HG02610 (cell line): ENCODE data around the gene ACAD10.

ENCODE experiments used
- ATAC-seq: cut with Tn5 transposase; IDR thresholded peaks from one replicate; pipeline ENCODE4 v1.9.1; 2021; ENCODE audit warnings: mild to moderate bottlenecking, moderate library complexity; ENCODE audit not compliant: unreplicated experiment

The ACAD10 gene

DNA sequence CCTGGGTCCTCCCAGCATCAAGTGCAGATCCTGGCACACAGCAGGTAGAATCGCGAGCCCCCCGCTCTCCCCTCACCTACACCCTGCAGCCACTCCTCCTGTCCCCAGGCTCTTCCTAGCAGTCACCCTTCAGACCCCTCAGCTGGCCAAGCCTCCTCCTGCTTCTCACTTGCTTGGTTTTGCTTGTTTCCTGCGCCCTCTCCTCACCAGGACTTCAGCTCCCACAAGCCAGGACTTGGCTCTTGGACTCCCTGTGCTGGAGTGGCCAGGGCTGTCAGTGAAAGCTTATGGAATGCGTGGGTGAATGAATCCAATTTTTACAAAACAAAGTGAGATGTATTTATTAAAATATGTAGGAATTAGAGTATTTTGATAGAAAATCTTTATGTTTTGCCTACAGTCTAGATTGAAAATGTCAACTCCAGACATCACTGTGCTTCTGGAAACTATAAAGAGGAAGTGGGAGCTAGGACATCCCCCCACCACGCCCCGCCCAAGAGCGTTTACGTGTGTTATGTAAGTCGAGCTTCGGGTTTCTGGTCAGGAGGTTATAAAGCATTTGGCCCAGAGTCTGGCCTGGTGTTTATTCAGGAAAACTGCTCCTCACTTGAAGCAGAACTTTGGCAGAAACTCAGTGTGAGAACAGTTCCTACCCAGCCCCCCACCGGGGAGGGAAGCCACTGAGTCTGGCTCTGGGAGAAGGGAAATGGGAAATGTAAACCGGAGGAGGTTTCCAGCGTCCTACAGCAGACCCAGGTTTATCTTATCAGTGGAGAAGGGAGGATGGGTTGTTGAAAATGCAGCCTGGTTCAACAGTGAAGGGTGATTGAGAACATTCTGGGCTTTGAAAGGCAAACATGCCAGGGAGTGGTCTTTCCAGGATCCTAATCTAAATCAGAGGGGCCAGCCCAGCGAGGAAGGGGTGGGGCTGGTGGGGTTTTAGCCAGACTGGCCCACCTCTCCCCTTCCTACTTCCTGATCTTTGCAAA is 89.6 kb downstream of the ACAD10 start:
- peak; percentile 61 for ATAC-seq

DNA sequence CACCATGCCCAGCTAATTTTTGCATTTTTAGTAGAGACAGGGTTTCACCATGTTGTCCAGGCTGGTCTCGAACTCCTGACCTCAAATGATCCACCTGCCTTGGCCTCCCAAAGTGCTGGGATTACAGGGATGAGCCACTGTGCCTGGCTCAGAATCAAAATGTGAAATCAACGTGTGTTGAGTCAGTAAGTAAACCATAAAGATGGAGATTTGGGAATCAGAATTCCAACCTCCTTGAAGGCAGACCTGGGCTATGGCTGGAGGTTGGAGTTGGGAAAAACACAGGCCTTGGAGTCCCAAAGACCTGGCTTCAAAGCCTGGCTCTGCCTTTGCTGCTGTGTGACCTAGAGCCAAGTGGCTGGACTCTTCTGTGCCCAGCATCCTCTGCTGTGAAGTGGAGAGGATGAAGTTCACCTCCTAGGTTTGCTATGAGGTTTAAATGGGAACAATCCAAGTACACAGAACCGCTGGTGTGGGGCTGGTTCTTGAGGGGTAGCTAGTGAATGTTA is 91.0 kb downstream of the ACAD10 start:
- ATAC-seq, result no peak

DNA sequence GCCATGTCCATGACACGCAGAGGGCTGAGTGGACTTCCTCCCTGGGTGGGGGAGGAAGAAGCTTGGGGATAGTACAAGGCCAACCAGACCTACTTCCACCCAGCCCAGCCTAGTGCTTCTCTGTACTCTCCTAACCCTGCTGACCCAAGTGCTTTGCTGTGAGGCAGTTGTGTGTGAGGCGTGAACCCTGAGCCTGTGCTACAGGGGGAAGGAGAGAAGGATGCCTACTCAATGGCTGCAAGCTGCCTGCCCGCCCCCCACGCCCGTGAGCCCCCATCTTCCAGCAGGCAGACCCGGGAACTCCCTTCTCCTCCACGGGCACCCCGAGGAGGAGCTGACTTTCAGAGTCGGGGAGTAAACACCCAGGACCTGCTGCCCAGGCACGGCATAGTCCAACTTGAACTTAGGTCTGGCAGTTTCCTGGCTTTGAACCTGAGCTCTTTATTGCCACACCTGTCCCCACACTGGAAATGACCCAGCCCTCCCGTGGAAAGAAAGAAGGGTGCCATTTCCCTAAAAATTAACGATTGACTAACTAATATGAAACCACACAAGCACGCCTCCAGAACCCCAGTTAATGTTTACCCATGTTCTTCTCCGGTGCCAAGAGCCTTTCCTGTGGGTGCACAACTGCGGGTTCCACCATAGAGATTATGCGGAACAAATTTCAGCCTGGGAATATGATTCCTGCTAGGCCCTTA is 91.6 kb downstream of the ACAD10 start:
- ATAC-seq, result no peak

GRCh38 chr12:111780166-111780565 is 94.3 kb downstream of the ACAD10 start:
- ATAC-seq, result no peak

- ATAC-seq, result no peak
Measured at GRCh38 chr12:111780615-111781014, 94.8 kb downstream of the ACAD10 start.

DNA sequence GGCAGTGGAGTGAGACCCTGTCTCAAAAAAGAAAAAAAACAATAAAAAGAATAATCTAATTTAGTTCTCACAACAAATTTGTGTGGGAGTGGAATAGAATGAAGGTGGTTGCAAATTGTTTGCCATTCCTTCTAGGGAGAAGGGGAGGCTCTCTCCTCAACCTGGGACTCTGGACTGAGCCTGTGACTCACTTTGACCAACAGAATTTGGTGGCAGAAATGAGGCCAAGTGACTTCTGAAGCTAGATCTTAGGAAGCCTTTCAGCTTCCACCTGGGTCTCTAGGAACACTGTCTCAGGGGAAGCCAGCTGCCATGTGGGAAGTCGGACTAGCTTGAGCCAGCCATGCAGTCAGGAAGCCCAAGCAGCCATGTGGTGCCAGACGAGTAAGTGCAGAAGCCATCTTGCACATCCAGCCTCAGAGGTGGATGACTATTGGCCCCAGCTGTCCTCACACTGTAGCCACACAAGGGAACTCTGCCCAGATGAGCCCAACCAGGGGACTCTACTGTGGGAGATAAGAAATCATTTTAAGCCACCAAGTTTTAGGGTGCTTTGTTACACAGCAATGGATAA is 95.3 kb downstream of the ACAD10 start:
- ATAC-seq, result no peak

DNA sequence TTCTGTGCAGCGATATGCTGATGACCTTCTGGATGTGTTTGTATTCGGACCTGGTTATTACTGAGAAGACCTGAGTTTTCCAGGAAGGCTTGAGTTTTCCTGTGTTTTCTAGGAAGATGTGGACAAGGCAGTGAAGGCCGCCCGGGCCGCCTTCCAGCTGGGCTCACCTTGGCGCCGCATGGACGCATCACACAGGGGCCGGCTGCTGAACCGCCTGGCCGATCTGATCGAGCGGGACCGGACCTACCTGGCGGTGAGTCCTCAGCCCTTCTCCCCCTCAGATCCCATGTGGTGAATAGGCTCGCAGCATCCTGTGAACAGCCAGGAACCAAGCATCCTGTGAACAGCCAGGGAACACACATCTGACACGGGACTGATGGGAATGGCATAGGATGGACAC is 97.2 kb downstream of the ACAD10 start:
- no peak for ATAC-seq

- ATAC-seq, result no peak
Measured at GRCh38 chr12:111784953-111785352, 99.1 kb downstream of the ACAD10 start.

GRCh38 chr12:111785651-111786050 is 99.8 kb downstream of the ACAD10 start:
- ATAC-seq, result no peak

GRCh38 chr12:111788178-111788654 is 102.4 kb downstream of the ACAD10 start:
- ATAC-seq, result no peak

GRCh38 chr12:111789779-111790178 is 103.9 kb downstream of the ACAD10 start:
- no peak for ATAC-seq

DNA sequence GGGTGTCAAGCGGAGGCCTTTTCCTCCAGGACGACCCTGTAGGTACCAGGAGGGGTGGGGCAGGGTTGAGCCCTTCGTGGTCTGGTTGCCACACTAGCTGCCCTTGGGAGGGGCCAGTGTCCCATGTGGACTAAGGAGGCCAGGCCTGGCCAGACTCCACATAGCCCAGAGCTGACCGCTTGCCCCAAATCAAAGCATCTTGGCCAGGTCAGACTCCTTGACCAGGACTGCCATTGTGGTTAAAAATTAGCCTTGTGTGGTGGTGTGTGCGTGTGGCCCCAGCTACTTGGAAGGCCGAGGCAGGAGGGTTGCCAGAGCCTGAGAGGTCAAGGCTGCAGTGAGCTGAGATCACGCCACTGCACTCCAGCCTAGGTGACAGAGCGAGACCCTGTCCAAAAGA is 105.7 kb downstream of the ACAD10 start:
- no peak for ATAC-seq

DNA sequence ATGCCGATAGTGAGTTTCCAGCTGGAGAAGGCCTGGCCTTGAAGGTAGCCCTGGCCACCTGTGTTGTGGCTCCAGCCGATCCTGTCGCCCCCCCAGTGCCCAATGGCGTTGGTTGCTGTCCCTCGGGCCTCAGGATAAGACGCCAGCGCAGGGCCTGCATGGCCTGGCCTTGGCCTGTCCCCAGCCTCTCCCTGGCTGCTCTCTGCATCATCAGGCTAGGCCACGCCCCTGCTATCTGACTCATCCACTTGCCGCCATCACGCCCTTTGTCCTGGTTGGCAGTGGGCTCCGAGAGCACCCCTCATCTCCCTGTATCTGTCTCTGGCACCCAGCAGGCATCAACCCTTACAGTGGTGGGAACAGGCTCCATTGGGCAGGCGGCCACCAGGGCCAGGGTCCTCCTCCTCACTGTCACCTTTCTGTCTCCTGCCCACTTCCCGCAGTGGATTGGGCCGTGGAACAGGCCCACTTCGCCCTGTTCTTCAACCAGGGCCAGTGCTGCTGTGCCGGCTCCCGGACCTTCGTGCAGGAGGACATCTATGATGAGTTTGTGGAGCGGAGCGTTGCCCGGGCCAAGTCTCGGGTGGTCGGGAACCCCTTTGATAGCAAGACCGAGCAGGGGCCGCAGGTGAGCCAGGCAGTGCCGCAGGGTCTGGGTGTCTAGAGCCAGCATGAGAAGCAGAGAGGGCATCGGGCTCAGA is 106.5 kb downstream of the ACAD10 start:
- no peak for ATAC-seq

GRCh38 chr12:111792856-111793235 is 107.0 kb downstream of the ACAD10 start:
- ATAC-seq, result no peak

GRCh38 chr12:111798182-111798581 is 112.3 kb downstream of the ACAD10 start:
- ATAC-seq, result no peak

- no peak for ATAC-seq
Measured at GRCh38 chr12:111799758-111800157, 113.9 kb downstream of the ACAD10 start.

DNA sequence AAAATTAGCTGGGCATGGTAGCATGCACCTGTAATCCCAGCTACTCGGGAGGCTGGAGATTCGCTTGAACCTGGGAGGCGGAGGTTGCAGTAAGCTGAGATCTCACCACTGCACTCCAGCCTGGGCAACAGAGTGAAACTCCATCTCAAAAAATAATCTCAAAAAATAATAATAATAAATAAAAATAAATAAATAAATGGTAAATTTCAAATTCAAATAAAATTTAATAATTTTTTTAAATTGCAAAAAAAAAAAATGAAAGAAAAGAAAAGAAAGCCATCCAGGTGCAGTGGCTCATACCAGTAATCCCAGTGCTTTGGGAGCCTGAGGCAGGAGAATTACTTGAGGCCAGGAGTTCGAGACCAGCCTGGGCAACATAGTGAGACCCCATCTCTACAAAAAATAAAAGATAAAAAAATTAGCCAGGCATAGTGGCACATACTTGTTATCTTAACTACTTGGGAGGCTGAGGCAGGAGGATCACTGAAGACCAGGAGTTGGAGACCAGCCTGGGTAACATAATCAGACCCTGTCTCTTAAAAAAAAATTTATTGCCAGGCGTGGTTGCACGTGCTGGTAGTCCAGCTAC is 117.3 kb downstream of the ACAD10 start:
- ATAC-seq, result no peak

DNA sequence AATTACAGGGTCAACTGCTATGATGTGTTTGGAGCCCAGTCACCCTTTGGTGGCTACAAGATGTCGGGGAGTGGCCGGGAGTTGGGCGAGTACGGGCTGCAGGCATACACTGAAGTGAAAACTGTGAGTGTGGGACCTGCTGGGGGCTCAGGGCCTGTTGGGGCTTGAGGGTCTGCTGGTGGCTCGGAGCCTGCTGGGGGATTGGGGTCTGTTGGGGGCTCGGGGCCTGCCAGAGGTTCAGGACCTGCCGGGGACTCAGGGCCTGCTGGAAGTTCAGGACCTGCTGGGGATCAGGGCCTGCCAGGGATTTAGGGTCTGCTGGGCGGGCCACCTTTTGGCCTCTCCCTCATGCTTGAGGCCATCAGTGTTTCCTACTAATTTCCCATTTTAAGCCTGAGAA is 118.0 kb downstream of the ACAD10 start:
- ATAC-seq, result no peak

DNA sequence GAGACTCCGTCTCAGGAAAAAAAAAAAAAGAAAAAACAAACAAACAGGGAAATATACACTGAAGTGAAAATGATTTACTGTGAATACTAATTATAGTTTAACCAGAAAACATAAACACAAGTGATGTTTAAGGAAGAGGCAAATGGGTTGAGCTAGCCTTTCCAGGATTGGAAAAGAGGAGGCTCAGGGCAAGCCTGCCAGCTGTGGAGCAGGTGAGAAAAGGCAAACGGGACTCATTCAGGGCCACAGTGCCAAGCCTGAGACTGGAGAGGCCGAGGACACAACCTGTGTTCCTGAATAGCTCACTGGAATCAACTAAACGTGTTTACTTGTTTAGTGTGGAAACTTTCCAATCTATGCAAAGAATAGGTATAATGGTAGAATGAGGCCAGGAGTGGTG is 120.5 kb downstream of the ACAD10 start:
- ATAC-seq, result no peak
